Activated CD8-positive, alpha-beta memory T cell treated with anti-CD3 and anti-CD28 coated beads for 48 hours (primary cell): ENCODE measurements around the gene CENPO.

ENCODE experiments used
- DNase-seq, 3 experiments: peaks; one replicate each; pipeline ENCODE4 v3.0.0-alpha.2; 2020; ENCODE audit warnings: low read depth in 2 of 3, low spot score in 2 of 3

Gene CENPO

DNA sequence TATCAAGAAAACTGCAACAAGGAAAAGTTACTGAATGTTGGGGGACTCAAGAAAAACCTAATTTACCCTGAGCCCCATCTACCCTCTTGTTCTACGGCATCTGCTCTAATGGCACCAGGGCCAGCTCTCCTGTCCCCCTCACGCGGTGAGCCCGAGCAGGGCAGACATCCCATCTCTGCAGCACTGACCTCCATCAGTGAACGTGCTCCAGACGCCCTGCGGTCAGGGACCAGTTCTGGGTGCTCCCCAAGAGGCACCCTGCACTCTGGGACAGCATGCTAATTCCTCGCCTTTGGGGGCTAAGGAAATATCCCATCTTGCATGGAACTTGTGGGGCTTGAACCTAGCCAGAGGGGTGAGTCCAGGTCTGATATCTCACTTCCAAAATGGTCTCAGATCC, 43.0 kb downstream of the CENPO start:
- no peak for DNase-seq

DNA sequence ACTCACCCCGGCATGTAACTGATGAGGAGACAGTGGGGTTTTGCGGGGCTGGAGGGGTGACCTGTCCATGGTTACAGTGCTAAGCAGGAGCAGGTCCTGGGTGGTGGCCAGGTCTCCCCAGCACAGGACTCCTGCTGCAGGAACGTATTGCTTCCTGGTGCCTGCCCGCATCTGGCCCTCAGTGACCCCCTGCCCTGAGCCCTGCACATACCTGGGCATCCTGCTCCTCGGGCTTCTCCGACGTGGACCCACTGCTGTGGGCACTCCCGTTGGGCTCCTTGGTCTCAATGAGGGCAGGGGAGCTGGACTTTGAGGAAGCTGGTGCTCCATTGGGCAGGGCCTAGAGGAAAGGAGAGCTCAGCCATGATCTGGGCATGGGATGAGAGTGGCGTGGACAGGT, 43.5 kb downstream of the CENPO start:
- no peak for DNase-seq

DNA sequence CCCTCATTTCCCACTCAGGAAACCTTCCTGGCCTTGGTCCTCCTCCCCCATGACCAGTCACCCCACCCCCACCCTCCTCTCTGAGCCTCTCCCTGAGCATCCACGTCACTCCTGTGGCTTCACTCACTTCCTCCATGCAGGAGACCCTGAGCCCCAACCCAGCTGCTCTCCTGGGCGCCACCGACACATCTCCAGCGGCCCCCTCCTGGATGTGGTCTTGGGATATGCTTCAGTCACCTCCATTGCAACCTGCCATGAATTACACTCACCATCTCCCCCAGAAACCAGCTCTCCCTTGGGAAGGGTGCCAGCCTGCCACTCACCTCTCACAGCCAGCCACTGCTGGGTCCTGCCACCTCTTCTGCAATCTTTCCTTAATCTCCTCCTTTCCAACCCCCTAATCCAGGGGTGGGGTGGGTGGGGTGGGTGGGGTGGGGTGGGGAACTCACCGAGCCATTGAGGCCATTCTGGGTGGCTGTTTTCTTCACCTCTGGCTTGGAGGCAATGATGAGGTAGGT, 44.8 kb downstream of the CENPO start:
- DNase-seq: no peak

DNA sequence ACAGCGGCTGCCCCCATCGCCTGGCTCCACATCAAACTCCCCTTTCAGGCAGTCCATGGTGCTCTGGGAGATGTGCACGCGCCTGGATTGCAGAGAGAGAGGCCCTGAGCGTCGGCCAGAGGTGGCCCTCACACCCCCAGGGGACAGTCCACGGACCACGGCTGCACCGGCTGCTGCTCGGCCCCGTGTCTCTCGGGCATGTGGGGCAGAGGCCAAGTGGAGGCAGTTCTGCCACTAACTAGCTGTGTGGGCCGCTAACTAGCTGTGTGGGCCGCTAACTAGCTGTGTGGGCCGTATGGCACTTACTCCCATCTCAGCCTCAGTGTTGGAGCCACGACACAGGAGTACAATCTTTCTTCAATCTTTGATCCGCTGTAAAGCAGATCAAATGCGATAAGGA, 45.3 kb downstream of the CENPO start:
- DNase-seq: no peak

DNA sequence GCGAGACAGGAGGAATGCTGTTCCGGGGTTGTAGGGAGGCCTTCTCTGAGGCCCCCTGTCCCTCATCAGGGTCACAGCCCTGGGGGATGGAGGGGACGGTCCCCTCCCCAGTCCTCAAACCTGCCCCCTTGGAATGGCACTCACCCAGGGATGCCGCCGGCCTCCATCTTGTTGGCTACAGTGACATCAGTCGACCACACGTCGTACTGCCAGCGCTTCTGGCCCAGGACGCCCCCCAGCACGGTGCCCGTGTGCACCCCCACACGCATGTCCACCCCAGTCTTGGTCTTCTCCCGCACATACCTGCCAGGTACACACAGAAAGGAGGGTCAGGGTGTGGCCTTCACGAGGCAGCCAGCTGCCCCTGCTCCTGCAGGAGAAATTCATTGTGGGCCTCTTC, 46.5 kb downstream of the CENPO start:
- no peak for DNase-seq

DNA sequence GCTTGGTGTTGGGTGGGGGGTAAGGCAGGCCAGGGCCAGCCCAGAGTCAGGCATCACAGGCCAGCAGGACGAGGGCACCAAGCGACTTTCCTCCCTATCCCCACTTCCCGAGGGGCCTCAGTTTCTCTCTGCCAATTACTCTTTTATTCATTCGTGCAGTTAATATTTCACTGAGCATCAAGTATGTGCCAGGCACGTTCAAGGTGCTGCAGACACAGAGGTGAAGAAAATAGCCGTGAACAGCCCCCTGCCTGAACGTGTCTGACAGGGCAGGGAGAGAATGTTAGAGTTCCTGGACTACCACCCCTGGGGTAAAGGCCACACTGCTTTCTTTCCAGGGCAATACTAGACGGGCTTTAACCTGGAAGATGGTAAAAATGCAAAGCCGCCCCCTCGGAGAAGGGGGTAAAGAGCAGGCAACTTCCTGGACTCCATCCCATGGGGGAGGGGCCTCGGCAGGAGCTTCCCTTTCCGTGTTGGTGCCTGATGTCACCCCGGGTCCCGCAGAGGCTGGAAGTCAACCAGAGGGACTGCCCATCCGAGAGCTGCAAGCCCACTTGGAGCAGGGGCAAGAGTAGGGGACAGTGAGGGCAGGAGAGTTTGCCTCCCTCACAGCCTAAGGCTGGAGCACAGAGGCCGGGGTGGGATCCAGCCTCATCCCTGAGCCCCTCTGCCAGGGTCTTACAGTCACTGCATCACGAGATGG, 47.1 kb downstream of the CENPO start:
- no peak for DNase-seq

DNA sequence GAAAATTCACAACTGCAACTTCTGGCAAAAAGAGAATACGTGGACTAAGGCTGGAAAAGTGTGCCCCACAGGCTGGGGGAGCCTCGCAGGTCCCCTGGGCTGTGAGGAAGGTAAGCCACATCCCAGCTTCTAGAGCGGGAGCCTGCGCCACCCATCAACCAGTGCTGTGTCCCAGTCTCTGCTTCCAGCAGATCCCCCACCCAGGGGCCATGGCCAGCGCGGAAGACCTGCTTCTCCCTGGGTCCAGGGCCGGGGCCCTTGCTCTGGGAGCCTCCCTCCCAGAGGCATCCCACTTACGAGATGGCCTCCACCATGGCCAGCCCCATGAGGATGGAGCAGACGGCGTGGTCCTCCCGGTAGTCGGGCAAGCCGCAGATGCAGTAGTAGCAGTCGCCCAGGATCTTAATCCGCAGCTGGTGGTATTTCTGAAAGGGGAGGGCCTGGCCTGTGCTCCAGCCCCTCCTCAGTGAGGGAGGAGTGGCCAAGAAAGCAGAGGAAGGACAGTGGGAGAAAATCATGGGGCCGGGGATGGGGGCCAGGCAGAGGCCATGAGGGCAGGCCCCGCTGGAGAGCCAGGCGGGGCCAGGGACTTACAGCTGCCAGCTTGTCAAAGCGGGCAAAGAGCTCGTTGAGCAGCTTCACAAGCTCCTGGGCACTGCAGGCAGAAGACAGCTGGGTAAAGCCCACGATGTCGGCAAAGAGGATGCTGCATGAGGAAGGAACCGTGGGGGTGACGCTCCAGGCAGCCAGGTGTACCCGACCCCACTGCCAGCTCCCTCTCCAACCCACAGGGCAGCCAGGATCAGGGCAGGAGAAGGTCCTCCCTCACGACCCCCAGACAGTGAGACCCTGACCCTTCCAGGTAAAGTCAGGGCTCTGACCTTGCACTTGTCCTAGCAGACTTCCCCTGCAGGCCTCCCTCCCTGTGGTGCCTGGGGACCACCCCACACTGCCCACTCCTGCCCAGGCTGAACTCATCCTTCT, 48.0 kb downstream of the CENPO start:
- DNase-seq: no peak

DNA sequence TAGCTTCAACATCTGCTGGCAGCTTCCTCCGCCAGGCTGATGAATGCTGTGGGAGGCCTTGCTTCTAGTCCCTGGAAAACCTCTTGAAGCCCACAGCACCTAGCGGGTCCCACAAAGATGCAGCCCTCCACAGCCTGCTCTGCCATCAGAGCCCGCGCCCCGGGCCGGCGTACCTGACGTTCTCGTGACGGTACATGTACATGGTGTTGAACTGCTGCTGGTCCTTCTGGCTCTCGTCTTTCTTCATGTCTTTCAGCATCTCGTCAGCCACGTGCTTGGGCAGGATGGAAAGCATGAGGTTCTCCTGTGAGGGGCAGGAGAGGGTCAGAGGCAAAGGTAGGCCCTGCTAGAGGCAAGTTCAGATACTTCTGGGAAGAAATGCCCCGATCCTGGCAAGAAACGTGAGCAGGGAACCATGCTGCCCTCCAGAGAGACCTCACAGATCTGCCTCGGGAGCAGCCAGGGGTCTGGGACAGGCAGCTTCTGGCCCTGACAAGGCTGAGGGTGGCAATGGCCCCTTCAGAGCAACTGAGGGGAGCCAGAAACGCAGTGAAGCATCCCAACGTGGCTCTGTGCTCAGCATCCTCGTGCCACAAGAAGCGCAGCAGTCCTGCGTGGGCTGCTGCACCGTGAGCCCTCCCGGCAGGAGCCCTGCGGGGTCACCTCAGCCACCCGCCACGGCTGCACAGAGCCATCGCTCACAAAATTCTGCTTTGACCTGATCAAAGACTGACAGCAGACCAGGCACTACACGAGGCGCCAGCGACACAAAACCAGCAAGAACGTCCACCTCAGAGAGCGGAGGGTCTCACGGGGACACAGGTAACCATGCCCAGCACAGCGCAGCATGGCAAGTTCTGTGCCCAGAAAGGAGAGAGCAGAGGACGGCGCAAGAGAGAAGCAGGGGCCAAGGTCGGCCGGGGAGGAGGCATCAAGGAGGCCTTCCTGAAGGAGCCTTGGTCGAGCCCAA, 49.1 kb downstream of the CENPO start:
- no peak for DNase-seq

DNA sequence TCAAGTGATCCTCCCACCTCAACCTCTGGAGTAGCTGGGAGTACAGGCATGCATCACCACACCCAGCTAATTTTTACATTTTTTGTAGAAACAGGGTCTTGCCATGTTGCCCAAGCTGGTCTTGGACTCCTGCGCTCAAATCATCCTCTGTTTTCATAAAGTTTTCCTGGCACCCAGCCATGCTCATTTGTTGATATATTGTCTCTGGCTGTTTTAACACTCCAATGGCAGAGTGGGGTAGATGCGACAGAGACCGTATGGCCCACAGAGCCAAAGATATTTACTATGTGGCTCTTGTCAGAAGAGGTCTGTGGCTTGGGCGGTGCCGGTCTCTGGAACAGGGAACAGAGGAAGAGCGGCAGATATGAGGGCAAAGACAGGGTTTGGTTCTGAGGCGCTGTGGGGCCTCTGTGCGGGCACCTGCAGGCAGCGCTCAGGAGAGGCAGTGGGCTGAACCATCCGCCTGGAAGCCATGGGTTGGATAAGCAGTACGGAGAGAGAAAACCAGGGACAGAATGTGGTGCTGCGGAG, 50.2 kb downstream of the CENPO start:
- no peak for DNase-seq

DNA sequence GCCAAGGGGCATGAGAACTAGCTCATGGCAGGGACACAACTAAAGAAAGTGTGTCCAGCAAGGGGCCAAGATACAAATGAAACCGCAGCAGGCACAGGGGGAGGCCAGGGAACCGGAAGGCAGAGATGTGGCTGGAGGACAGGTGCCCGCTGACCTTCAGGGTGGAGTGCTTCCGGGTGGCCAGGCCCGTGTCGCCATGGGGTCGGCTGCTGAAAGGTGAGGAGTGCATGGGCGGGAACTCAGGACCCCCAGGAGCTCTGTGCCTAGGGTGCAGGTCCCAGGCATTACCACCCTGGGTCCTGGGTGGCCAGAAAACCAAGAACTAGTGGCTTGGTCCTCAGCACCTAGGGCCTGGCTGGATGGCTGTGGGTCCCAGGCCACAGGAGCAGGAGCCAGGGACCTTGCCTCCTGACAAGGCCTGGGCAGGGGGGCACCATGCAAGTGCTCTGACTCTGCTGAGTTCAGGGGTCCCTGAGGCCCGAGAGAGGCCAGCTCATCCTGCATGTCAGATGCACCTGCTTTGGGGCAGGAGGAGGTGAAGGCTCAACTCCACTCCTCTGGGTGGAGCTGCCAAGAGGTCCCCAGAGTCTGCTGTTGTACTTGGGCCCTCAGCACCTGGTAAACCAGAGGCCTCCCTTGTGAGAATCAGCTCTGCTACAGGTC, 50.9 kb downstream of the CENPO start:
- no peak for DNase-seq

DNA sequence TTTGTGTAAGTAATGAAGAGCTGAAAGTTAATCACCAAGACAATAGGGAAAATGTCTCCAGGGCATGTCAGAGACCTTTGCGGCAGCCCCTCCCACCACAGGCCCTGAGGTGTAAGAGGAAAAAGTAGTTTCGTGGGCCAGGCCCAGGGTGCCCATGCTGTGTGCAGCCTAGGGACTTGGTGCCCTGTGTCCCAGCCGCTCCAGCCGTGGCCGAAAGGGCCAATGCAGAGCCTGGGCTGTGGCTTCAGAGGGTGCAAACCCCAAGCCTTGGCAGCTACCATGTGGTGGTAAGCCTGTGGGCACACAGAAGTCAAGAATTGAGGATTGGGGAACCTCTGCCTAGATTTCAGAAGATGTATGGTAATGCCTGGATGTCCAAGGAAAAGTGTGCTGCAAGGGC, 52.5 kb downstream of the CENPO start:
- DNase-seq: no peak

DNA sequence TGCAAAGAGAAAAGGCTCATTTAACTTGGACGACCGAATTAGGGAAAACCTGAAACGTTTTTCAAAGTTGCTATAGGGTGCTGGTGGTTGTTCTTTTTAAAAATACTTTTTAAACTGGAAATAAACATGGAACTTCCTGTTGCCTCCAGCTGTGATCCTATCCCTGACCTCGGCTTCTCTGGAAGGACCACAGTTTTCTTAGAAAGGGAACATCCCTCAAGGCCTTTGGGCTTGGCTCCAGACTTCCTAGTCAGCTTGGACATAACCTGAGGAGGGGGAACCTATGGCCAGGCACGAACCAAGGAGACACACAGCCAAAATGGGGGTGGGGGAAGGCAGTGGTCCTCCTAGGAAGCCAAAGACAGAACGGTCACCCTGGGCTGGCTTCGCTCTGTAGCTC, 57.7 kb downstream of the CENPO start:
- no peak for DNase-seq

DNA sequence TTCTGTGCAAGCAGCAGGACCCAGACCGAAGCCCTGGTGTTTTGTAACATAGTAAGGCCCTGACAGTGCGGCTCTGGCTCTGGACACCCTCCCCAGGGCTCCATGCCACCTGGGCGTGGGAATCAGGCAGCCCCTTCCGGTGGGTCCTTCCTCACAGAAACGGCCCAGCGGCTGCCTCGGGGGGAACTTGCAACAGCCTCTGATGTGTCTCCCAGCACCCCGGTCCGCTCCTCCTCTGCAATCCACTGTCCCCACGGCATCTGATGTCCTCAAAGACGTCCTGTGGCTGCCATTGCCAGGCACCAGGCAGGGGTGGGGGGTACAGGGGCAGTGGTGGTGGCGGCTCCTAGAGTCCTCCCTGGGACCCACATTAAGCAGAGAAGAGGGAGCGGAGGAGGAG, 58.8 kb downstream of the CENPO start:
- no peak for DNase-seq

DNA sequence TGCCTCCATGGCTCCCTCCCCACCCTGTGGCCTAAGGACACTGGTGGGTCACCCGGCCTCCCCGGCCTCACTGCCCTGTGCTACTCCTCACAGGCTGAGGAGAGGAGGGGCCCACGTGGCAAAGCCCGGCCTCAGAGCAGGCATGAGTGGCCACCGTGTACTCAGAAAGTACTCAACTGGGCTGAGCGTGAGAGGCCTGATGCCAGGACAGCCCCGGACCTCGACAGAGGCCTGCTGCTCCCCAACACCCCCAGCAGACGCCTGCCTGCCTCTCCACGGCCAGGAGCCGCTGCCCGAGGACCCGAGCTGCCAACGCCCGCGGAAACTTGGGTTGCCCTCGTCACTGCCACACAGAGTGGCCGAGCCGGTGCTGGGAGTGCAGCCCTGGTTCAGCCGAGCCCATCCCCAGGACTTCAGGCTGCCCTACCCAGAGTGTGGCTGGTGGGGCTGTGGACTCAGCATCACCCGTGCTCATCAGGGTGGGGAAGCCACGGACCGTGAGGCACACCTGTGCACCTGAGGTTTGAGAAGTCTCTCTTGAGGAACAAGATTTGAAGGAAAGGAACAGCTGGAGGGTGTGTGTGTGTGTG, 59.3 kb downstream of the CENPO start:
- DNase-seq: no peak

DNA sequence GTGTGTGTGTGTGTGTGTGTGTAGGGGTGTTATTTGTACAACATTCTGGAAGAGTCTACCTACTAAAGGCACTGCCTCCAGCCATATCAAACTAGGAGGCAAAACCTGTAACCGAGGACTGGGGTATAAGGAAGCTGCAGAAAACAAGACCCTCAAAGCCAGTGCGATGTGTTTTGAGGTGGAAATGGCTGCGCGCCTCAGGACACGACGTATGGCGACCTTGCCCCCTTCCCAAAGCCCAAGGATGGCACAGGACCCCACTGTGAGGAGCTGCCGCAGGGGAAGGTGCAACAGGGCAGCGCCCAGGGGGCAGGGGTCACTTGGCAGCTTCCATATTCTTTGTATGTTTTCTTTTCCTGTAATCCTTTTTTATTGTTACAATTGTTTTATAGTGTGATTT, 59.8 kb downstream of the CENPO start:
- no peak for DNase-seq

DNA sequence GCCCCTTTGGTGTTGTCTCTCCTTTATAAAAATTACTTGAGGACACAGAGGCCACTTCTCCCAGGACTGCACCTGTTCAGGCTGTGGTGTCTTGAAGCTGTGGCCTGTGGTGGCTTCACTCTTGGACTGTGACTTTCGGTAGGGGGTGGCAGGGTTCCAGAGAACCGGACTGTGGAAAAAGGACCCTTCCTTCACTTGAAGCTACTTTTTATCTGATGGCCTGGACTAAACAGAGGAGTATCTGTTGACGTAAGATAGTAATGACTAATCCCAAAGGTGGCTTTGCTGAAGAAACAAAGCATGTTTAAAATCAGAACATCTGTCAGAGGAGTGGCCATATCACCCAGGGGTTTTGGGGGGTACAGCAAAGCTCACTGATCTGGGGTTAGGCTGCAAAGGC, 60.8 kb downstream of the CENPO start:
- no peak for DNase-seq

DNA sequence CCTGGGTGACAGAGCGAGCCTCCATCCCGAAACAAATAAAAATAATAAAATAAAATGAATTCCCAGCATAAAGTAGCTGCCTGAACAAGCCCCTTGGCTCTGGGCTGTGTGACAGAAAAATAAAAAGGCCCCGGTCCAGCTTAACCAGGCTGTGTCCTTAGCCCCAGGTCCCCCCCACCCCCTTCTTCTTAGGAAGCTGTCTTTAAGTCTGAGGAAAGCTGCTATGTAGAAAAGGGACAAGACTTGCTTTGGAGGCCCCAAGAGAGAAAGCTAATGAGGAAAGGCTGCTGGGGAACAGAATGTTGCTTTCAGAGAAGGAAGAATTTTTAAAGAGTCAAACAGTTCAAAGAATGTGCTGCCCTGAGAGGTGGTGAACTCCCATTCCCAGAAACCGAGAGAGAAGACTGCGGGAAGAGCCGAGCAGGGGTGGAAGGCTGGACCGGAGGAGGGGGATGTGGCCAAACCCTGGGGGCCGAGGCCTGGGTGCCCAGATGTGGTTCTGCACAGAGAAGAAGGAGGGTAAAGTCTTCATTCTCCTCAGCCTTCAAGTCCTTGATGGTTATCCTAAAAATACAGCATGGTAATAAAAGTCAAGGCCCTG, 61.9 kb downstream of the CENPO start:
- no peak for DNase-seq

DNA sequence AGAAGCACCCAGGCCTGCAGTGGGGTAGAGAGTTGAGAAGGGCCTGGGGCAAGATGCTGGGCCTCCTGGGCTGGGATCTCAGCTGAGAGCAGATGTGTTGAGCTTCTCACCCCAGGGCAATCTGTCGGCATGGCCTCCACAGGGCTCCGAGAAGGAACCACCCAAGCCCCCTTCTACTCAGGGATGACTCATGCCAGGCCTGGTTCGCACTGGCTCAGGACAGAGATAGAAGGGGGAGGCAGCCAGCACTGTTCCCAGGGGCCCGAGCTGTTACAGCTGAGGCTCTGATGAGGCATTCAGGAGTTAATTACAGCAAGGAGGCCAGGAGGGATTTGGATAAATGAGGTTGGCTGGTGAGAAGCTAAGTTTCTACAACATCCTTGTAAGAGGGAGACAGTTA, 62.5 kb downstream of the CENPO start:
- DNase-seq: no peak

DNA sequence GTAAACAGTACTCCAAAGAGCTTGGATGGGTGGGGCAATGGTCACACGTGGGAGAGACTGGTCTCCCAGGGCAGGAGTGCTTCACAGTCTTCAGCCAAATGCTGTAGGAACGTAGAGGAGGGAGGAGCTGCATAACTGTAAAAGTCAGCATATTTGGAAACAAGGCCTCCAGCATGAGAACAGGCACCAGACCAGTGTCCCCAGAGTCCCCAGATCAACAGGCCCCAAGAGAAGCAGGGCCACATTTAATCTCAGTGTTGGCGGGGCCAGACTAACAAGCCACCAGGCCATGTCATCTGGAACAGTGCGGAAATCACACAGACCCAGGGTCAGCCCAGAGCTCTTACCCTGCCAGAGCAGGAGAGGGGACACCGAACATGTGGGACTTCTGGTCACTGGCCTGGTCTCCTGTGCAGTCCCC, 63.6 kb downstream of the CENPO start:
- no peak for DNase-seq

DNA sequence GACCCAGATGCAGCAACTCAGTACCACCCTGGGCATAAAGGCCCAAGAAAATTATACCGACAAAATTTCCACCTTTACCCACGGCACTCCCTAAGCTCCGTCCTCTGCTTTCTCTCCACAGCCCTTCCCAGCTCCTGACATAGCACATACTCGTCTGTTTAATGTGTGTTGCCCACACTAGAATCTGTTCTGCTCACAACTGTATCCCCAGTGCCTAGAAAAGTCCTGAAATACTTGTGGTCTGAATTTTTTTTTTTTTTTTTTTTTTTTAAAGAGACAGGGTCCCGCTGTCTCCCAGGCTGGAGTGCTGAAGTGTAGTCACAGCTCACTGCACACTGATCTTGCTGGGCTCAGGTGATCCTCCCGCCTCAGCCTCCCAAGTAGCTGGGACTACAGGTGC, 64.5 kb downstream of the CENPO start:
- no peak for DNase-seq
